ENCODE measurements around the gene TIFAB. TPM values are rescaled to one million over a fixed set of nuclear protein-coding genes. Genes with fewer than 3 reads are reported as not detected.

TIFAB gene
- total RNA-seq, 1 experiment from 2014 or later: not detected

DNA sequence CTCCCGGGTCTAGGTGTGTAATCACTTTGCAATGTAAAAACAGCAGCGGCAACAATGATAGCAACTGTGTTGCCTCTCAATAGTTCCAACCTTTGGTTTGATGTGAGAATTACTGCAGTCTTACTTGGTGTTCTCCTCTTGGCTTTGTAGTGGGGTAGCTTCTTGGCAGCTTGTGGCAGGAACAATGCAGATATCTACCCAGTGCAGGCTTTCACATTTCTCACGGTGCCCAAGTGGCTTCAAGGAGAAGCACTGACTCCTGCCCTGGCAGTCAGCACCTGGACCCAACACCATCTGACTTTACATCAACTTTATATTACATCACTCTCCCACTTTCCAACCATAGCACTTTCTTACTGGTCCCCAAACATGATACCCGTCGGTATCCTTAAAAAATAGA, 28.4 kb upstream of the TIFAB start:
- no peak overlapping the region for H2AFZ ChIP-seq (ENCODE audit: low read length)
- H3K79me2 ChIP-seq (ENCODE audit: low read length): no peaks in the 10 kb centered on the region
- no peak for DNase-seq
- no peak overlapping the region for H3K4me3 ChIP-seq (ENCODE audit: low read length)
- no peak overlapping the region for H3K27ac ChIP-seq (ENCODE audit: low read length)
- no TSS peak for BruUV-seq (replicated peaks)
- ChIA-PET CTCF (no interaction called here), POLR2A (ENCODE audit: unreplicated experiment) (no interaction called here)
- no peak overlapping the region for H3K4me2 ChIP-seq (ENCODE audit: low read length)
- no peaks in the 10 kb centered on the region for H3F3A ChIP-seq (ENCODE audit: low read length, unreplicated experiment)
- H4K20me1 ChIP-seq (ENCODE audit: low read length): no peaks in the 10 kb centered on the region
- ATAC-seq: no peak
- intact Hi-C loops (cut with micrococcal nuclease): no loop called here
- no peaks in the 10 kb centered on the region for H3K27me3 ChIP-seq (ENCODE audit: low read length)
- TF ChIP-seq CTCF (conservative IDR thresholded peaks at IDR 0.05; ENCODE audit: low read depth, low read length) (no peak), EZH2 (IDR thresholded peaks at IDR 0.05; ENCODE audit: low read length, unreplicated experiment) (no peak), EZH2phosphoT487 (IDR thresholded peaks at IDR 0.05; ENCODE audit: borderline replicate concordance, low read length) (no peak)
- H3K36me3 ChIP-seq (ENCODE audit: low read depth, low read length): no peaks in the 10 kb centered on the region
- no peaks in the 10 kb centered on the region for H3K9me3 ChIP-seq (ENCODE audit: low read length)
- no peak overlapping the region for H3K9ac ChIP-seq (ENCODE audit: low read length)
- H3K9me2 ChIP-seq (replicated peaks; ENCODE audit: low read length): no peaks in the 10 kb centered on the region
- no peaks in the 10 kb centered on the region for H3K4me1 ChIP-seq (ENCODE audit: insufficient read depth, low read length)

GRCh38 chr5:135478938-135479337, 26.8 kb upstream of the TIFAB start:
- ChIA-PET POLR2A (ENCODE audit: unreplicated experiment) (no interaction called here), CTCF (no interaction called here)
- no peak overlapping the region for H3K4me2 ChIP-seq (ENCODE audit: low read length)
- intact Hi-C loops (cut with micrococcal nuclease): no loop called here
- ATAC-seq (no peak), DNase-seq (no peak)
- no TSS peak for BruUV-seq (replicated peaks)
- no peak overlapping the region for H2AFZ ChIP-seq (ENCODE audit: low read length)
- H3K9ac ChIP-seq (ENCODE audit: low read length): no peak overlapping the region
- H3K36me3 ChIP-seq (ENCODE audit: low read depth, low read length): no peaks in the 10 kb centered on the region
- no peaks in the 10 kb centered on the region for H4K20me1 ChIP-seq (ENCODE audit: low read length)
- H3F3A ChIP-seq (ENCODE audit: low read length, unreplicated experiment): no peaks in the 10 kb centered on the region
- H3K9me2 ChIP-seq (replicated peaks; ENCODE audit: low read length): no peaks in the 10 kb centered on the region
- no peaks in the 10 kb centered on the region for H3K9me3 ChIP-seq (ENCODE audit: low read length)
- H3K27me3 ChIP-seq (ENCODE audit: low read length): no peaks in the 10 kb centered on the region
- no peak overlapping the region for H3K4me3 ChIP-seq (ENCODE audit: low read length)
- H3K27ac ChIP-seq (ENCODE audit: low read length): no peak overlapping the region
- no peaks in the 10 kb centered on the region for H3K79me2 ChIP-seq (ENCODE audit: low read length)
- no peaks in the 10 kb centered on the region for H3K4me1 ChIP-seq (ENCODE audit: insufficient read depth, low read length)
- TF ChIP-seq EZH2phosphoT487 (IDR thresholded peaks at IDR 0.05; ENCODE audit: borderline replicate concordance, low read length) (no peak), CTCF (conservative IDR thresholded peaks at IDR 0.05; ENCODE audit: low read depth, low read length) (no peak), EZH2 (IDR thresholded peaks at IDR 0.05; ENCODE audit: low read length, unreplicated experiment) (no peak)

DNA sequence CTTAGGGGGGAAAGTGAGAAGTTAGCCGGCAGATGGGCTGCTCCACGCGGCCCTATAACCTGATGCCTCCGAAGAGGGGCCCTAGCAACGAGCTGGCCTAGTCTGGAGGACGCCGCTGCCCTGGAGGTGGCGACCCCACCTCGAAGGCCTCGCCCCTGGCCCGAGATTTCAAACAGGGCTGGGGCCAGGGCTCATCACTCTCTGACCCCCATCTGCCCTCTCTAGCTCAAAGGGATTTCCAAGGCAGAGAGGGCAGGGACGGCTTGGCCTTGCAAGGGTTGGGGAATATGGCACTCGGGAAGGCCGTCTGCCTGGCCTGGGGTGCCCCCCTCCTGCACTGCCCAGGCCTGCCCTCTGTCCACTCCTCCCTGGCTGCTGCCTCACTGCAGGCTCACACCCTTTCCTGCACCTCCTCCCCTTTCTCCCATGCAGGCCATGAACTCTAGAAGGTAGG, 25.5 kb upstream of the TIFAB start:
- no peaks in the 10 kb centered on the region for H3K79me2 ChIP-seq (ENCODE audit: low read length)
- no peaks in the 10 kb centered on the region for H3K4me1 ChIP-seq (ENCODE audit: insufficient read depth, low read length)
- H3K4me3 ChIP-seq (ENCODE audit: low read length): no peak overlapping the region
- DNase-seq: no peak
- CTCF ChIA-PET: no interaction called here
- no peak overlapping the region for H3K9ac ChIP-seq (ENCODE audit: low read length)
- BruUV-seq (replicated peaks): no TSS peak
- no peak for TF ChIP-seq EZH2phosphoT487 (IDR thresholded peaks at IDR 0.05; ENCODE audit: borderline replicate concordance, low read length)
- no peak for TF ChIP-seq EZH2 (IDR thresholded peaks at IDR 0.05; ENCODE audit: low read length, unreplicated experiment)
- no peak overlapping the region for H3K27ac ChIP-seq (ENCODE audit: low read length)
- H3K9me3 ChIP-seq (ENCODE audit: low read length): no peaks in the 10 kb centered on the region
- no peaks in the 10 kb centered on the region for H3F3A ChIP-seq (ENCODE audit: low read length, unreplicated experiment)
- intact Hi-C loops (cut with micrococcal nuclease): no loop called here
- no peaks in the 10 kb centered on the region for H3K9me2 ChIP-seq (replicated peaks; ENCODE audit: low read length)
- no peak overlapping the region for H2AFZ ChIP-seq (ENCODE audit: low read length)
- no peak overlapping the region for H3K4me2 ChIP-seq (ENCODE audit: low read length)
- no peaks in the 10 kb centered on the region for H4K20me1 ChIP-seq (ENCODE audit: low read length)
- ATAC-seq: no peak
- H3K27me3 ChIP-seq (ENCODE audit: low read length): no peaks in the 10 kb centered on the region
- H3K36me3 ChIP-seq (ENCODE audit: low read depth, low read length): no peaks in the 10 kb centered on the region
- POLR2A ChIA-PET (ENCODE audit: unreplicated experiment): no interaction called here
